ENCODE measurements around the gene ELF1. TPM values are rescaled to one million over a fixed set of nuclear protein-coding genes. Genes with fewer than 3 reads are reported as not detected.
A peak's percentile ranks its signal among the peaks of the same experiment; 100 is the strongest.

ELF1 gene
- total and polyA plus RNA-seq, 7 donors: 7.3 to 28.6 (median 22.4) TPM

DNA sequence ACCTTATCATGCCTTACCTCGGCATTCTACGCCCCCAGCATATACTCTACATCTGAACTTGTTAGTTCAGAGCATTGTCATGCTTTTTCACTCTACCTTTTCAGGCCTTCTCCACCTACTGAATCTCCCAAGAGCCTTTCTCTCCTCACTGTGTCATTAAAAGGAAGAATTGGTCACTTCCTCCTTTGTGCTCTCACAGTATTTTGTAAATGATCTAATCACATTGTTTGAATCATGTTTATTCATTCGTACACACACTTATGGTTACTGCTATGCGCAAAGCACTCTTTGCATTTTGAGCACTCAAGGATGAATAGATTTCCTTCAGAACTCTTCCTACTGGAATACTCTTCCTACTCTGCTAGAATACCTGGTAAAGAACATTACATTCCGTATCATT, 15.8 kb upstream of the ELF1 start:
- Histone ChIP-seq H3K27me3 (ENCODE audit: insufficient read depth in 3 of 3, low read length in 2 of 3) (no peaks in the 10 kb centered on the region), H3K36me3 (ENCODE audit: insufficient read depth in 1 of 2, low read depth in 1 of 2) (no peaks in the 10 kb centered on the region), H3K4me1 (peaks cover 9% of the 10 kb centered on the region), H3K9me3 (no peaks in the 10 kb centered on the region), H3K4me3 (no peak overlapping the region), H3K27ac (no peak overlapping the region)
- WGBS, 3 donors: 92 to 94% (median 93%) methylated on average over 5 of the region's 5 CpGs
- DNase-seq (no peak), ATAC-seq (peak in 1 of 4 donors; percentile 13)
- no peak for TF ChIP-seq CTCF (IDR thresholded peaks at IDR 0.05)
- intact Hi-C loops (cut with DNase I): no loop called here

GRCh38 chr13:41034382-41034781, 15.3 kb upstream of the ELF1 start:
- WGBS, 3 donors: 89 to 96% (median 91%) methylated on average over 4 of the region's 4 CpGs

DNA sequence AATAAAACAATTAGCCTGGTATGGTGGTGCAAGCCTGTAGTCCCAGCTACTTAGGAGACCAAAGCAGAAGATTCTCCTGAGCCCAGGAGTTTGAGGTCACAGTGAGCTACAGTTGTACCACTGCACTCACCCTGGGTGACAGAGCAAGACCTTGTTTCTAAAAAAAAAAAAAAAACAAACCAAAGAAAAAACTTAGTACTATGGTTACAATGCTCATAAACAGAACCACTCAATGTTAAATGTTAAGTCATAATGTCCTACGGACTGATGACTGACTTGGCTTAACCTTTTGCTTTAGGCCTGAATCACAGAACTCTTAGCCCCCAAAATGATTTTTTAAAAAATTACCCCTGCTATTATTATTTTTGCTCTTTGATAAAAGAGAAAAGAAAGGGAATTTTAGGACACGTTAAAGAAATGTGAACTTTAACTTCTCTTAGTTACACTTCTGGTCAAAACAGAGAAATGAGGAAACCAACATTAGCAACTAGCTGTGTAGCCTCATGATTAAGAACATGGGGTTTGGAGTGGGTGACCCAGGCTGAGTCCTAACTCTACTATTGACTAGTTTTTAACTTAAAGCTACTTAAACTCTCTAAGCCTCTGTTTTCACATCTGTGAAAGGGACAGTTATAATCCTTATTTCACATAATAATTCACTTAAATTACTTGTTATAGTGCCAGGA, 13.7 kb upstream of the ELF1 start:
- H3K9me3 ChIP-seq: no peaks in the 10 kb centered on the region
- no peak for TF ChIP-seq CTCF (IDR thresholded peaks at IDR 0.05)
- H3K4me1 ChIP-seq: peaks cover 12% of the 10 kb centered on the region
- H3K4me3 ChIP-seq: no peak overlapping the region
- ATAC-seq (no peak), DNase-seq (no peak)
- H3K27me3 ChIP-seq (ENCODE audit: insufficient read depth in 3 of 3, low read length in 2 of 3): no peaks in the 10 kb centered on the region
- no peak overlapping the region for H3K27ac ChIP-seq
- no peaks in the 10 kb centered on the region for H3K36me3 ChIP-seq (ENCODE audit: insufficient read depth in 1 of 2, low read depth in 1 of 2)
- 33 to 67% (median 48%) methylated on average over 2 of the region's 2 CpGs for WGBS, 3 donors
- intact Hi-C loops (cut with DNase I): no loop called here

More at GRCh38 chr13:41034382-41034781, 15.3 kb upstream of the ELF1 start:
- no peak overlapping the region for H3K27ac ChIP-seq
- no peak for DNase-seq
- ATAC-seq: no peak
- no peak for TF ChIP-seq CTCF (IDR thresholded peaks at IDR 0.05)
- H3K27me3 ChIP-seq (ENCODE audit: insufficient read depth in 3 of 3, low read length in 2 of 3): no peaks in the 10 kb centered on the region
- no peaks in the 10 kb centered on the region for H3K9me3 ChIP-seq
- intact Hi-C loops (cut with DNase I): no loop called here
- no peak overlapping the region for H3K4me3 ChIP-seq
- no peaks in the 10 kb centered on the region for H3K36me3 ChIP-seq (ENCODE audit: insufficient read depth in 1 of 2, low read depth in 1 of 2)
- H3K4me1 ChIP-seq: peaks cover 9% of the 10 kb centered on the region

DNA sequence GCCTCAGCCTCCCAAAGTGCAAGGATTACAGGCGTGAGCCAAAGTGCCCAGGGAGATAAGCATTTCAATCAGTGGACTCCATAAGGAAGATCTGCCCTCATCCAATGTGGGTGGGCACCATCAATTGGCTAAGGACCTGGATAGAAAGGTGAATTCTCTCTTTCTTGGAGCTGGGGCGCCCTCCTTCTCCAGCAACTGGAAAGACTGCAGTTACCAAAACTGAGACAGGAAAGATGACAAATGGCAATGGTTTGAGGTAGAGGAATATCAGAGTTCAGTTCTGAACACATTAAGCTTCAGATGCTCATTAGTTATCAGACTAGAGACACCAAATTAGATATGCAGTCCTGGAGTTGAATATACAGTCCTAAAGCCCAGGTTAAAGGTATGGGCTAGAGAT, 10.5 kb upstream of the ELF1 start:
- DNase-seq (no peak), ATAC-seq (no peak)
- intact Hi-C loops (cut with DNase I): no loop called here
- Histone ChIP-seq H3K27ac (no peak overlapping the region), H3K4me3 (no peak overlapping the region), H3K36me3 (ENCODE audit: insufficient read depth in 1 of 2, low read depth in 1 of 2) (no peaks in the 10 kb centered on the region), H3K27me3 (ENCODE audit: insufficient read depth in 3 of 3, low read length in 2 of 3) (no peaks in the 10 kb centered on the region), H3K9me3 (no peaks in the 10 kb centered on the region), H3K4me1 (peaks cover 19% of the 10 kb centered on the region)
- TF ChIP-seq CTCF (IDR thresholded peaks at IDR 0.05): no peak
- 97 to 100% (median 99%) methylated on average over 2 of the region's 2 CpGs for WGBS, 3 donors

DNA sequence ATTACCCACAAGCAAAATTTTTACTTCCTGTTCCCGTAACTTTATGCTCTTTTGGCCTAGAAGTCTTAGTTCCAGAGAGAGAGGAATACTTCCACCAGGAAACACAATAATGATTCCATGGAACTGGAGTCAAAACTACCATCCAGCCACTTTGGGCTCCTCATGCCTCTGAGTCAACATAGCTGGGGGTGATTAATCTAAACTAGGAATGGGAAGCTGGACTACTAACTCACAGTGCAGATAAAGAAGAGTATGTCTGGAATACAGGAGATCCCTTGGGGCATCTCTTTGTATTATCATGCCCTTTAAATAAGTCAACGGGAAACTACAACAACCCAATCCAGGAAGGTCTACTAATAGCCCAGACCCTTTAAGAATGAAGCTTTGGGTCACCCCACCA, 8.9 kb upstream of the ELF1 start:
- Histone ChIP-seq H3K4me3 (no peak overlapping the region), H3K27ac (no peak overlapping the region), H3K4me1 (peaks cover 10% of the 10 kb centered on the region), H3K9me3 (no peaks in the 10 kb centered on the region), H3K27me3 (ENCODE audit: insufficient read depth in 3 of 3, low read length in 2 of 3) (no peaks in the 10 kb centered on the region), H3K36me3 (ENCODE audit: insufficient read depth in 1 of 2, low read depth in 1 of 2) (no peaks in the 10 kb centered on the region)
- DNase-seq: no peak
- WGBS, 3 donors: 46 to 70% (median 65%) methylated on average over 2 of the region's 2 CpGs
- intact Hi-C loops (cut with DNase I): no loop called here
- ATAC-seq: peak in 1 of 4 donors; percentile 28
- no peak for TF ChIP-seq CTCF (IDR thresholded peaks at IDR 0.05)

All from psoas muscle (tissue), 8 donors.